ENCODE results near the gene FKBP15.

The FKBP15 gene

GRCh38 chr9:113221800-113222481 lies 864 bp upstream of the FKBP15 start:
- peak overlapping the region; percentile 95 for H3K4me3 ChIP-seq (ENCODE audit: low read length)
- DNase-seq (ENCODE audit: low read depth), result no peak
- TF ChIP-seq CTCF (conservative IDR thresholded peaks at IDR 0.05; ENCODE audit: low read depth, low read length), result no peak

- TF ChIP-seq CTCF (conservative IDR thresholded peaks at IDR 0.05; ENCODE audit: low read depth, low read length), result no peak
- H3K4me3 ChIP-seq (ENCODE audit: low read length), result peak overlapping the region; percentile 95
- no peak for DNase-seq (ENCODE audit: low read depth)
Measured at GRCh38 chr9:113220467-113221002, 542 bp downstream of the FKBP15 start.

GRCh38 chr9:113219969-113220368 lies 1.1 kb downstream of the FKBP15 start:
- TF ChIP-seq CTCF (conservative IDR thresholded peaks at IDR 0.05; ENCODE audit: low read depth, low read length), result no peak
- peak overlapping the region; percentile 95 for H3K4me3 ChIP-seq (ENCODE audit: low read length)
- no peak for DNase-seq (ENCODE audit: low read depth)

GRCh38 chr9:113219186-113219936 lies 1.7 kb downstream of the FKBP15 start:
- H3K4me3 ChIP-seq (ENCODE audit: low read length), result no peak overlapping the region
- no peak for TF ChIP-seq CTCF (conservative IDR thresholded peaks at IDR 0.05; ENCODE audit: low read depth, low read length)
- DNase-seq (ENCODE audit: low read depth), result no peak

- DNase-seq (ENCODE audit: low read depth), result no peak
- no peak for TF ChIP-seq CTCF (conservative IDR thresholded peaks at IDR 0.05; ENCODE audit: low read depth, low read length)
- H3K4me3 ChIP-seq (ENCODE audit: low read length), result no peak overlapping the region
Measured at GRCh38 chr9:113216406-113216805, 4.7 kb downstream of the FKBP15 start.

- H3K4me3 ChIP-seq (ENCODE audit: low read length), result no peak overlapping the region
- TF ChIP-seq CTCF (conservative IDR thresholded peaks at IDR 0.05; ENCODE audit: low read depth, low read length), result no peak
- DNase-seq (ENCODE audit: low read depth), result peak; percentile 34
Measured at GRCh38 chr9:113215132-113215531, 5.9 kb downstream of the FKBP15 start.
